Gastroesophageal sphincter (tissue), 4 donors: ENCODE results near the gene EPB41L4A. TPM values are rescaled to one million over a fixed set of nuclear protein-coding genes. Genes with fewer than 3 reads are reported as not detected.

Experiments
- ATAC-seq: fragments of 150-250 bp; one replicate; pipeline ENCODE4 v1.9.1; 2016; ENCODE audit warnings: mild to moderate bottlenecking, moderate library complexity
- H3K27ac ChIP-seq, 4 donors: fragments of 200-600 bp; sonication (generic) in 3 of 4; 1 replicate in 3 of 4; 2 replicates in 1 of 4; pipeline ENCODE4 v1.5.1; 2016 to 2019
- H3K27me3 ChIP-seq: fragments of 200-600 bp; sonication (generic); one replicate; pipeline ENCODE4 v1.5.1; 2019
- H3K36me3 ChIP-seq, 2 donors: fragments of 200-600 bp; sonication (generic); one replicate each; pipeline ENCODE4 v1.5.1; 2019; ENCODE audit warnings: control low read depth in 1 of 2
- H3K4me1 ChIP-seq, 3 donors: fragments of 200-600 bp; sonication (generic); 1 replicate in 2 of 3; 2 replicates in 1 of 3; pipeline ENCODE4 v1.5.1; 2016 to 2019; ENCODE audit warnings: control low read depth in 2 of 3
- H3K4me3 ChIP-seq, 2 donors: fragments of 200-600 bp; sonication (generic); one replicate each; pipeline ENCODE4 v1.5.1; 2019; ENCODE audit warnings: mild to moderate bottlenecking in 1 of 2, moderate library complexity in 1 of 2
- H3K9me3 ChIP-seq, 3 donors: fragments of 200-600 bp; sonication (generic); one replicate each; pipeline ENCODE4 v1.5.1; 2017 to 2019; ENCODE audit warnings: control low read depth in 2 of 3
- CTCF ChIP-seq, 4 experiments: fragments of 200-600 bp in 2 of 4; fragments of 450-650 bp in 2 of 4; sonication (generic) in 1 of 4; IDR thresholded peaks; one replicate each; pipeline ENCODE4 v1.5.1; 2017 to 2019; ENCODE audit warnings: antibody characterized with exemption in 4 of 4, mild to moderate bottlenecking in 2 of 4, moderate library complexity in 2 of 4
- EP300 ChIP-seq: sonication (generic); formaldehyde crosslinking; IDR thresholded peaks from one replicate; pipeline ENCODE4 v1.6.1; 2017; ENCODE audit warnings: antibody characterized with exemption, mild to moderate bottlenecking
- POLR2A ChIP-seq, 2 donors: fragments of 450-650 bp; IDR thresholded peaks; one replicate each; pipeline ENCODE4 v1.6.1; 2017; ENCODE audit warnings: antibody characterized with exemption in 2 of 2, mild to moderate bottlenecking in 2 of 2, moderate library complexity in 1 of 2
- POLR2AphosphoS5 ChIP-seq: sonication (generic); formaldehyde crosslinking; IDR thresholded peaks from one replicate; pipeline ENCODE4 v1.6.1; 2017; ENCODE audit warnings: antibody characterized with exemption
- WGBS, 2 donors: methylation state at CpG; one replicate each; pipeline ENCODE4 v1.1.5; 2018; ENCODE audit warnings: low coverage in 1 of 2; 5-methylcytosine and 5-hydroxymethylcytosine counted together
- total RNA-seq, 4 donors: library from RNA; depleted of rRNA; stranded (reverse); fragments of >200 nt; gene quantifications; one replicate each; pipeline ENCODE4 v1.1.0, GENCODE V29; 2016

The EPB41L4A gene
- total RNA-seq, 4 donors from 2014 or later: 4.3 to 28.7 (median 12.6) TPM

DNA sequence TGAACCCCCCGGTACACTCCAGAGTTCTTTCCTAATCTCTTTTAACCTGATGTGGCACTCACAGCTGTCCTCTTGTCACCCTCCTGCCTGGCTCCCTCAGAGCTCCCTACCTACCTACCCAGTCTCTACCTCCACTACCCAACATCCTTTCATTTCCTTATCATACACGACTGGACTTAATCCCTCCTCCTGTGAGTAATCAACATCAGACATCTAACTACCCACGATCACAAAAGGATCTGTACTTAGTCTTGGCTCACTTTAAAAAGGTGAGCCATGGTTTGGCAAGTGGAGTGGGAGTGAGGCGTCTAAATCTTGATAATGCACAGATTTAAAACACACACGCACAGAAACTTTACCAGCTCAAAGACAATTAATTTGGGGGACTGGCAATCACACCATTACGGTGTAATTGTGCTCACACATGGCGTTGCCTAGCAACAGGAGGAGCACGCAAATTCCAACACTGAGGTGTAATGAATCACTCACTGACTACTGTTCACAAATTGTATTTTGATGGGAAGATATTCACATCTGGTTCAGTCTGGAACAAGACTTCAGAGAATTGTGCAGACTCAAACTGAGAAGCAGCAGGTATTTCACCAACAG is 235.9 kb downstream of the EPB41L4A start:
- H3K27me3 ChIP-seq: no peaks in the 10 kb centered on the region
- H3K4me3 ChIP-seq: no peak overlapping the region
- H3K27ac ChIP-seq: no peak overlapping the region
- no peak for TF ChIP-seq POLR2AphosphoS5
- no peak for TF ChIP-seq CTCF (IDR thresholded peaks at IDR 0.05)
- TF ChIP-seq POLR2A (IDR thresholded peaks at IDR 0.05): no peak
- no peak for TF ChIP-seq EP300
- H3K36me3 ChIP-seq: peaks cover 0 to 22% of the 10 kb centered on the region in 2 donors
- H3K9me3 ChIP-seq: no peaks in the 10 kb centered on the region
- no peaks in the 10 kb centered on the region for H3K4me1 ChIP-seq
- ATAC-seq: no peak
- 17 to 47% methylated on average over 3 to 8 of the region's 8 CpGs for WGBS, 2 donors

DNA sequence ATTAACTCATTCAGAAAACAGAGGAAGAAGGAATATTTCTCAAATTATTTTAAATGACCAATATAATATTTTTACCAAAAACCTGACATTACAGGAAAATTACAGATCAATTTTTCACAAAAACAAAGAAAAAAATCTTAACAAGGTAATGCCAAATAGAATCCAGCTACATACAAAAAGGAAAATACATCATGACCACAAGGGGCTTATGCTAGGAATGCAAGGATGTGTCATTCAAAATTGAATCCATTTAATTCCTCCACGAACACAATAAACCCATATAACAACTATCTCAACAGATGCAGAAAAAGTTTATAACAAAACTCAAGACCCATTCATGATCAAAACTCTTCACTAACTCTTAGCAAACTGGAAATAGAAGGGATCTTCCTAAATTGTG is 239.8 kb downstream of the EPB41L4A start:
- no peak for ATAC-seq
- H3K27me3 ChIP-seq: no peaks in the 10 kb centered on the region
- peaks cover 0 to 6% (median 0%) of the 10 kb centered on the region in 3 donors for H3K4me1 ChIP-seq
- no peak for TF ChIP-seq POLR2A (IDR thresholded peaks at IDR 0.05)
- TF ChIP-seq POLR2AphosphoS5: no peak
- no peak for TF ChIP-seq CTCF (IDR thresholded peaks at IDR 0.05)
- no peak for TF ChIP-seq EP300
- no peak overlapping the region for H3K27ac ChIP-seq
- H3K4me3 ChIP-seq: no peak overlapping the region
- H3K36me3 ChIP-seq: peaks cover 0 to 22% of the 10 kb centered on the region in 2 donors
- no peaks in the 10 kb centered on the region for H3K9me3 ChIP-seq
- 88 to 93% methylated on average over 1 of the region's 1 CpG for WGBS, 2 donors

DNA sequence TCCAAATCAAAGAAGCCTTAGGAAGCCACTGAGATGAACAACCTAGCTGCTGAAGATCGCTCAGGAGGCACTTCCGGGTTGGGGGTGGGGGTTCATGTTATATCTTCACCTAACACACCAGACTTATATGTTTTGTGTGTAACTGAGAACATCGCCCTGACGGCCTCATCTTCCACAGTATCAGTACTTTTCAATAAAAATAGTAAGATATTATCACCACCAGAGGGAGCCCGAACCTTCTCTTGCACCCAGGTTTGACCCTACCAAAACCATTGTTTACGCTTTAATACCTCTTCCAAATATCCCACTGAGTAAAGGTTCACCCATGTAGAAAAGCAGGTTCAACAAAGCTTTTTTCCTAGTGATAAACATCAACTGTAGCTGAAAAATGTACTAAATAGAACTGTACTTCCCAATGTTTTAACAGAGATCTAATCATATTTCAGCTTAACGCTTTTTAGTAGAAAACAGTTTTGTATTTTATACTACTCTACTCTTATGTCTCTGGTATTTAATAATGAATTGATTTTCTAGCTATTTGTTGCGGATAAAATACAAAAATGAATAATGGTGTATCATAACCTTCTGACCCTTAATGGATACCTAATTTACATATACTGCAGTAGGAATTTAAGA is 244.0 kb downstream of the EPB41L4A start:
- TF ChIP-seq EP300 (no peak), CTCF (IDR thresholded peaks at IDR 0.05) (peak; percentile 41 to 70 (median 52))
- peak; percentile 51 for ATAC-seq
- Histone ChIP-seq H3K27ac (no peak overlapping the region), H3K36me3 (peaks cover 0 to 15% of the 10 kb centered on the region in 2 donors), H3K9me3 (no peaks in the 10 kb centered on the region), H3K4me3 (no peak overlapping the region), H3K27me3 (no peaks in the 10 kb centered on the region), H3K4me1 (peaks cover 0 to 6% (median 0%) of the 10 kb centered on the region in 3 donors)
- WGBS, 2 donors: 24 to 27% methylated on average over 6 to 8 of the region's 8 CpGs

DNA sequence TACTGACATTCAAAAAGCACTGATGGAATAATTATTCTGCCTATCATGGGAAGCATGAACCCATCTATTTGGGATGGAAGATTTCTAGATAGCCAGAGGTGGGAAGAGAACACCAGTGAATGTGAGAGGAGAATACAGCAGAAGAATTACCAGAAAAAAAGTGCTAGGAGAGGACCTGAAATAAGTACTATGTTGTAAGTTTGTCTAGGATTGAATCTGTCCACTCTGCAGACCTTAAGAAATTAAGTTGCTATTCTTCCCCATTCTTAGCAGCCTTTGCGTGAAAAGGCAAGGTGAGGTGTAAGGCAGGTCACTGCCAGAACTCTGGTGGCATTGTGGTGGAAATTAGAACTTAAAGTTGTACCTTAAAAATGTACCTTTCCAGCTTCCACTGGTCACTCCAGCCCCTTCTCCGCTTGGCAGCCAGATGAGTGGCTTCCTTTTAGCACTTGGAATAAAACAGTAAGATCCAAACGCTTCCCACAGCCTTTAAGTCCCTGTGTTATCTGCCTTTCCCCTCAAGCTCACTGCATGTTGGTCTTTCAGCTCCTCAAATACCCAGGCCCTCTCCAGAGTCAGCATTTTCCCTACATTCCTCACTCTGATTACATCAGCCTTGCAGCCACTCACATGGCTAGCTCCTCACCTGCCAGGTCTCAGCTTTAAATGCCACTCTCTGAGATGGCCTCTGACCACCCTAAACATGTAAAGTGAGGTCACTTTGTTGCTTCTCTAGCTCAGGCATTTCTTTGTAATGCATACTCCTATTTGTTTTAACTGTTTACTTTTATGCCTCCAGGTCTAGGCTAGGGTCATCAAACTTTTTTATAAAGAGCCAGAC is 253.0 kb downstream of the EPB41L4A start:
- TF ChIP-seq POLR2AphosphoS5 (no peak), EP300 (no peak), CTCF (IDR thresholded peaks at IDR 0.05) (no peak)
- H3K9me3 ChIP-seq: no peaks in the 10 kb centered on the region
- H3K36me3 ChIP-seq: peaks cover 0 to 92% of the 10 kb centered on the region in 2 donors
- peaks cover 0 to 22% (median 7%) of the 10 kb centered on the region in 3 donors for H3K4me1 ChIP-seq
- H3K4me3 ChIP-seq: no peak overlapping the region
- ATAC-seq: no peak
- no peak overlapping the region for H3K27ac ChIP-seq
- whole genome bisulfite sequencing, 2 donors: 73 to 74% methylated on average over 3 of the region's 3 CpGs
- H3K27me3 ChIP-seq: no peaks in the 10 kb centered on the region
